ENCODE results near the gene HNRNPUL1. TPM values are rescaled to one million over a fixed set of nuclear protein-coding genes. Genes with fewer than 3 reads are reported as not detected.

Gene HNRNPUL1
- total and polyA plus RNA-seq, 3 experiments from 2014 or later: 100 to 279 (median 270) TPM

DNA sequence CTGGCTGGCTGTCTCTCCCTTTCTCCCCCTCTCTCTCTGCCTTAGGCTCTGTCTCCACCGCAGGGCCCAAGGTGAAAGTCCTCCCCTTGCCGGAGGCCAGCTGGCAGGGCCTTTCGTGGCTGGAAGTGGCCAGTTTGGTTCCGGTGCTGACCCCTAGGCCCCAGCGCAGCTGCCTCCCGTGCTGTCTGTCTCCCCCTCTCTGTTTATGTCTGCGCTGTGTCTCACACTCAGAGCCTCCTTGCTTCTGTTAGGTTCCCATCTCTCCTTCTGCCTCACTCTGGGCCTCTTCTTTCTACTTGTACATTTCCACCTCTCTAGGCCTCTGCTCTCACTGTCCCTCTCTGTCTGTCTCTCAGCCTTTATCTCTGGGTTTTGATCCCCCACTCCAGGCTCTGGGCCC lies 58.9 kb downstream of the HNRNPUL1 start:
- peaks cover 35% of the 10 kb centered on the region for H3K4me1 ChIP-seq (ENCODE audit: insufficient read depth, low read length)
- Mint-ChIP-seq H3K9me3 (peaks cover 0 to 5% (median 0%) of the 10 kb centered on the region in 5 donors), H3K27me3 (peaks cover 0 to 7% of the 10 kb centered on the region in 2 donors), H3K4me3 (no peak overlapping the region), H3K4me1 (peaks cover 37 to 61% (median 49%) of the 10 kb centered on the region in 3 donors), H3K36me3 (peaks cover 4 to 76% (median 6%) of the 10 kb centered on the region in 3 donors), H3K27ac (peak overlapping the region; percentile 20 to 97 (median 87))
- peaks cover 19% of the 10 kb centered on the region for H3K36me3 ChIP-seq (ENCODE audit: insufficient read depth, low read length)
- H3K9me3 ChIP-seq (ENCODE audit: low read length): no peaks in the 10 kb centered on the region
- DNase-seq: no peak
- ChIA-PET CTCF (interaction anchor here (2.4 kb wide), 1 partner anchor 29 kb away, joined by 8 read pairs; no protein-coding TSS in a partner anchor), POLR2A (interaction anchor here (1.8 kb wide), 1 partner anchor 29 kb away, joined by 6 read pairs; no protein-coding TSS in a partner anchor)
- peak overlapping the region; percentile 79 for H3K27ac ChIP-seq (ENCODE audit: low read depth, low read length)
- H3K4me3 ChIP-seq (ENCODE audit: low read length): no peak overlapping the region
- H3K27me3 ChIP-seq (ENCODE audit: insufficient read depth, low read length, poor library complexity, severe bottlenecking): no peaks in the 10 kb centered on the region

DNA sequence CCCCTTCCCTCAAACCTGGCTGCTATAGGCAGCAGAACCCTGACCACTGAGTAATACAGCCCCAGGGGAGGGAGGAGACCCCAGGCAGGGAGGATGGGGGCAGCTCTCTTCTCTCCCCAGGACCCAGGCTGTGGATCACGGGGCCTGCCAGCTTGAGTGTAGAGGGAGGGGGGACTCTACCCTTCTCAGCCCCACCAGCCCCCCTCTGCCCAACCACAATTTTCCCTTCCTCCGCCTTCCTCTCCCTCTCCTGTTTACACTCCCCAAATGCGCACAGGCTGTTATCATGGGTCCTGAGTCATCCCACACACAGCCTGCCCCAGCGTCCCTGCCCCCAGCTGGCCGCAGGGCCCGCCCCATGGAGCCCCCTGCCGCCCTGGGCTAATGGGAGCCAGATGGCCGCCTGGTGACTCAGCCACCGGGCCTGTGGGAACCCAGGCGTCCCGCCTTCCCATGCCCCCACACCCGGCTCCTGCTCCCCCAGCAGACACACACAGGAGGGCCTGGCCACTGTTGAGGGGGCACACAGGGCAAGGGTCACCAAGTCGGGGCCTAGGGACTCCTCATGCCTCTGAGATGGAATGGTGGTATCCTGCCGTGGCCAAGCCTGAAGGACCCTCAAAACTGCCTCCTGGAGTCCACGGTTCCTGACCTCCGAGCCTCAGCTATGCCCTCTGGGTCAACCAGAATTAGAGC lies 59.4 kb downstream of the HNRNPUL1 start:
- H3K4me1 Mint-ChIP-seq: peaks cover 42 to 64% (median 51%) of the 10 kb centered on the region in 3 donors
- peaks cover 41% of the 10 kb centered on the region for H3K4me1 ChIP-seq (ENCODE audit: insufficient read depth, low read length)
- H3K27me3 Mint-ChIP-seq: peaks cover 0 to 7% of the 10 kb centered on the region in 2 donors
- H3K27me3 ChIP-seq (ENCODE audit: insufficient read depth, low read length, poor library complexity, severe bottlenecking): no peaks in the 10 kb centered on the region
- H3K4me3 ChIP-seq (ENCODE audit: low read length): no peak overlapping the region
- H3K27ac ChIP-seq (ENCODE audit: low read depth, low read length): peak overlapping the region; percentile 79
- no peak for DNase-seq
- peaks cover 19% of the 10 kb centered on the region for H3K36me3 ChIP-seq (ENCODE audit: insufficient read depth, low read length)
- H3K27ac Mint-ChIP-seq: peak overlapping the region; percentile 54 to 99 (median 95)
- POLR2A ChIA-PET: no interaction called here
- H3K36me3 Mint-ChIP-seq: peaks cover 6 to 76% (median 6%) of the 10 kb centered on the region in 3 donors
- peaks cover 0 to 5% (median 0%) of the 10 kb centered on the region in 5 donors for H3K9me3 Mint-ChIP-seq
- H3K9me3 ChIP-seq (ENCODE audit: low read length): no peaks in the 10 kb centered on the region
- no peak overlapping the region for H3K4me3 Mint-ChIP-seq
- CTCF ChIA-PET: interaction anchor here (2.4 kb wide), 1 partner anchor 29 kb away, joined by 8 read pairs; no protein-coding TSS in a partner anchor

DNA sequence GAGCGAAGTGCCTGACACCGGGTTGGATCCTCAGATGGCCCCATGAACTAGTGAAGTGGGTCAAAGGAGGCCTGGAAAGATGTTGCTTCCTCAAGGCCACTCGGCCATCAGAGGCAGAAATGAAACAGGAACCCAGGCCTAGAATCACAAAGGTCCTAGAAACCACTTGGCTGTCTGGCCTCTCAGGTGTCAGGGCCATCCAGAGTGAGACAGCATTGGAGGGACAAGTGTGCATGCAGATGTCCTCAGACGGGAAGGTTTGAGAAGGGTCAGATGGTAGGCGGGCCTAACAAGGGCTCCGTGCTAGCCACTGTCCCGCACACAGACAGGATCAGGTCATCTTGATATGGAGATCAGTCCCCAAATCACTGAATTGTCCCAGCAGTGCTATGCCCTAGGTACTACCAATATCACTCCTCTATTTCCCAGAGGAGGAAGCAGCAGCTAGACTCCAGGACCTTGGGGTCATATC lies 60.1 kb downstream of the HNRNPUL1 start:
- POLR2A ChIA-PET: no interaction called here
- peaks cover 0 to 5% (median 0%) of the 10 kb centered on the region in 5 donors for H3K9me3 Mint-ChIP-seq
- peak overlapping the region; percentile 58 to 99 (median 94) for H3K27ac Mint-ChIP-seq
- peaks cover 0 to 7% of the 10 kb centered on the region in 2 donors for H3K27me3 Mint-ChIP-seq
- H3K36me3 Mint-ChIP-seq: peaks cover 8 to 76% (median 11%) of the 10 kb centered on the region in 3 donors
- Histone ChIP-seq H3K4me1 (ENCODE audit: insufficient read depth, low read length) (peaks cover 47% of the 10 kb centered on the region), H3K27ac (ENCODE audit: low read depth, low read length) (peak overlapping the region; percentile 79), H3K36me3 (ENCODE audit: insufficient read depth, low read length) (peaks cover 26% of the 10 kb centered on the region), H3K9me3 (ENCODE audit: low read length) (no peaks in the 10 kb centered on the region), H3K27me3 (ENCODE audit: insufficient read depth, low read length, poor library complexity, severe bottlenecking) (no peaks in the 10 kb centered on the region), H3K4me3 (ENCODE audit: low read length) (no peak overlapping the region)
- CTCF ChIA-PET: interaction anchor here (2.4 kb wide), 1 partner anchor 28 kb away, joined by 8 read pairs; no protein-coding TSS in a partner anchor
- peaks cover 49 to 68% (median 53%) of the 10 kb centered on the region in 3 donors for H3K4me1 Mint-ChIP-seq
- peak overlapping the region in 1 of 7 donors; percentile 84 for H3K4me3 Mint-ChIP-seq
- no peak for DNase-seq

DNA sequence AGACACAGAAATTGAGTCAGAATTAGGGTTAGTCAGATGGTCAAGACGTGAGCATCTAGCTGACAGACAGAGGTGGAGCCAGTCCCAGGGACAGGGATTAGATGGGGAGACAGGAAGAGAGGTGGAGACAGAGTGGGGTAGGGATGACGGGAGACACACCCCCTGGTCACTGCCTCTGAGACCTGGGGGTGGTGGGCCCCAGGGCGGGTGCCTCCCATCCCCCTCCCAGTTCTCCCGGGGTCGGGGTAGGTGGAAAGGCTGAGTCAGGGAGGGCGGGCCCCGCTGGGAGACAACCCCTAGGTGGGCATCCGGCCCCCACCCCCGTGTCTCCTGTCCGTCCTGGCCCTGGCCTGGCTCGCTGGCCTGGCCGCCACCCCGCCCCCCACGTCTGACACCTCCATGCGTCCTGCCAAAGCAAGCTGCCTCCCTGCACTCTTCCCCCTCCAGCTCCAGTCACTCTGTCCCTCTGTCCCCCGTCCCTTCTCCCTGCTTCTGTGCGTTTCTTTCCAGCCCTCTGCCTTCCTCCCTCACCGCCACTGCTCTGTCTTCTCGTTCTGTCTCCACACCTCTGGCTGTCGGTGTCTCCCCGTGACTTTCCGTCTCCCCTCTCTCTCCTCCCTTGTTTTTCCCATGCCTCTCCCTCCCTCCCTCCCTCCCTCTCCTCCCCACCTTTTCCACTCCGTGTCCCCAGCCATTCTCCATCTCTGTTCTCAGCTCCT lies 60.9 kb downstream of the HNRNPUL1 start:
- Mint-ChIP-seq H3K36me3 (peaks cover 8 to 68% (median 11%) of the 10 kb centered on the region in 3 donors), H3K9me3 (peaks cover 0 to 5% (median 0%) of the 10 kb centered on the region in 5 donors), H3K4me1 (peaks cover 50 to 67% (median 53%) of the 10 kb centered on the region in 3 donors), H3K27ac (peak overlapping the region; percentile 58 to 99 (median 94)), H3K4me3 (peak overlapping the region in 5 of 7 donors; percentile 44 to 84 (median 63)), H3K27me3 (peaks cover 0 to 7% of the 10 kb centered on the region in 2 donors)
- DNase-seq: peak in 3 of 5 donors; percentile 47 to 61 (median 54)
- POLR2A ChIA-PET: interaction anchor here (4.5 kb wide), 1 partner anchor 27 kb away, joined by 54 read pairs; the partner anchor contains the start of gene TGFB1
- Histone ChIP-seq H3K27me3 (ENCODE audit: insufficient read depth, low read length, poor library complexity, severe bottlenecking) (no peaks in the 10 kb centered on the region), H3K9me3 (ENCODE audit: low read length) (no peaks in the 10 kb centered on the region), H3K4me1 (ENCODE audit: insufficient read depth, low read length) (peaks cover 50% of the 10 kb centered on the region), H3K4me3 (ENCODE audit: low read length) (no peak overlapping the region), H3K36me3 (ENCODE audit: insufficient read depth, low read length) (peaks cover 22% of the 10 kb centered on the region), H3K27ac (ENCODE audit: low read depth, low read length) (peak overlapping the region; percentile 79)
- CTCF ChIA-PET: interaction anchor here (2.4 kb wide), 1 partner anchor 27 kb away, joined by 8 read pairs; no protein-coding TSS in a partner anchor

DNA sequence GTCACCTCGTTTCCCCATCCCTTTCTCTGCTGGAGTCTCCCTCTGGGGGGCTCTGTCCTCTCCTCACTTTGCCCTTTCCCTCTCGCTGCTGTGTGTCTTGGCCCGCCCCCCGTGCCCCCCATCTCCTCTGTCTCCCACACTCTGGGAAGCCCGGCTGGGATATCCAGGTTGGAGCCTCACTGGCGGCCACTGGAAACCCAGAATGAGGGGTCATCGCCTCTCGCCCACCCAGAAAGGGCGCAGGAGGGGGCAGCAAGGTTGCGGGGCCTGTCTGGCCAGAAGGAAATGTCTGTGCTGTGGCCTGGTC lies 61.4 kb downstream of the HNRNPUL1 start:
- peaks cover 55 to 72% (median 56%) of the 10 kb centered on the region in 3 donors for H3K4me1 Mint-ChIP-seq
- Histone ChIP-seq H3K36me3 (ENCODE audit: insufficient read depth, low read length) (peaks cover 17% of the 10 kb centered on the region), H3K4me1 (ENCODE audit: insufficient read depth, low read length) (peaks cover 55% of the 10 kb centered on the region), H3K9me3 (ENCODE audit: low read length) (no peaks in the 10 kb centered on the region), H3K27ac (ENCODE audit: low read depth, low read length) (no peak overlapping the region), H3K27me3 (ENCODE audit: insufficient read depth, low read length, poor library complexity, severe bottlenecking) (no peaks in the 10 kb centered on the region), H3K4me3 (ENCODE audit: low read length) (no peak overlapping the region)
- POLR2A ChIA-PET: interaction anchor here (4.5 kb wide), 1 partner anchor 27 kb away, joined by 54 read pairs; the partner anchor contains the start of gene TGFB1
- peak overlapping the region; percentile 58 to 99 (median 93) for H3K27ac Mint-ChIP-seq
- peaks cover 0 to 5% (median 0%) of the 10 kb centered on the region in 5 donors for H3K9me3 Mint-ChIP-seq
- H3K36me3 Mint-ChIP-seq: peaks cover 11 to 68% (median 15%) of the 10 kb centered on the region in 3 donors
- peak overlapping the region in 2 of 7 donors; percentile 55 to 83 for H3K4me3 Mint-ChIP-seq
- no peak for DNase-seq
- H3K27me3 Mint-ChIP-seq: peaks cover 0 to 7% of the 10 kb centered on the region in 2 donors
- CTCF ChIA-PET: no interaction called here

DNA sequence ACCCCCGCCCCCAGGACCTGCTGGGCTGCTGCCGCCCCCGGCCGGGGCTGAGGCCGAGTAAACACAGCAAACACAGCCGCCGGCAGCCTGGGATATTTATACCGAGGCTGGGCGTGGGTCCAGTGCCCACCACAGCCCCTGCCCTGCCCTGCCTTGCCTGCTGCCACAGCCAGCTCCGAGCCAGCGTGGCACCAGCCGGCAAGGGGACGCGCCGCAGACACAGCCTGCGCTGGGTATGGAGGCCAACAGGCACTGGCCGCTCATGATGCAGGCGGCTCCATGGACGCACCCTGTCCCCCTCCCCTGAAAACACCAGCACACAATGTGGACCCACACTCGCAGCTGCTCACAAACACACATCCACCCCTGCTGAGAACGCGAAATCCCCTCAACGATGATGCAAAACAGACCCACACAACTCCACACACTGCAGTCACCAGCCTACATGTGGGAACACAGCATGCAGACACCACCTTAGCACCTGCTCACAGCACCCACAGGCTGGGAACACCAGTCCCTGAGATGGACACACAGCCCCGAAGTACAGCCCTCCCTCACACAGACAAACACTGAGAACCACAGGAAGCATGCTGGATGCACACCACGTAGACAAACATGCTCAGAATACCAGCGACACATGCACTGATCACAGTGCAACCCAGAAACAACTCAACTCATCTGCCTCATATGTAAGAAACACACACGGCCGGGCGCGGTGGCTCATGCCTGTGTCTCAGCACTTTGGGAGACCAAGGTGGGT lies 62.0 kb downstream of the HNRNPUL1 start:
- Histone ChIP-seq H3K4me1 (ENCODE audit: insufficient read depth, low read length) (peaks cover 58% of the 10 kb centered on the region), H3K9me3 (ENCODE audit: low read length) (no peaks in the 10 kb centered on the region), H3K27me3 (ENCODE audit: insufficient read depth, low read length, poor library complexity, severe bottlenecking) (no peaks in the 10 kb centered on the region), H3K36me3 (ENCODE audit: insufficient read depth, low read length) (peaks cover 14% of the 10 kb centered on the region), H3K4me3 (ENCODE audit: low read length) (no peak overlapping the region), H3K27ac (ENCODE audit: low read depth, low read length) (no peak overlapping the region)
- H3K9me3 Mint-ChIP-seq: peaks cover 0 to 5% (median 0%) of the 10 kb centered on the region in 5 donors
- H3K36me3 Mint-ChIP-seq: peaks cover 12 to 64% (median 16%) of the 10 kb centered on the region in 3 donors
- ChIA-PET CTCF (interaction anchor here (1.4 to 4.0 kb wide), 2 partner anchors 26 to 29 kb away, joined by 6 to 33 read pairs; partner anchors contain the start of gene TGFB1), POLR2A (interaction anchor here (4.5 kb wide), 1 partner anchor 26 kb away, joined by 54 read pairs; the partner anchor contains the start of gene TGFB1)
- peaks cover 57 to 75% (median 58%) of the 10 kb centered on the region in 3 donors for H3K4me1 Mint-ChIP-seq
- H3K27ac Mint-ChIP-seq: peak overlapping the region; percentile 91 to 100 (median 99)
- peaks cover 0 to 7% of the 10 kb centered on the region in 2 donors for H3K27me3 Mint-ChIP-seq
- peak in 2 of 5 donors; percentile 44 to 60 for DNase-seq
- H3K4me3 Mint-ChIP-seq: peak overlapping the region; percentile 20 to 89 (median 76)

DNA sequence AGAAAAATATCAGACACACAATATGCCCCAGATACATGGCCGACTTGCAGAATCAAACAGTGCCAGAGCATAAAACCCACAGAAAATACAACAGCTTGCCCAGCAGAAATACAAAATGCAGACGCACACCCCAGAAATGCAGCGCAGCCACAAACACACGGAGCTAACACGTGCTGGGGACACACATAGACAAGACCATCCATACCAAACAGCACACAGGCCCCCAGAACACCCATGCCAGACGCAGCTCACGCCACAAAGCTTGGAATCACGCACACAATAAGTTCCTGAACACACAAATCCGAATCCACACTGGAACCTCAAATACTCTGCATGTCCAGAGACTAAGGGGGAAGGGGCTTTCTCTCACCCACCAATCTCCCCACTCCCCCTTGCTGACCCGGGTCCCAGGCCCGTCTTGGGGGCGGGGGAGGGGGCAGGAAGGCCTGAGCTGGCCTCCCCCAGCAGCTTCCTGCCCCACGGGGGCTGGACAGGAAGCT lies 63.0 kb downstream of the HNRNPUL1 start:
- peak overlapping the region; percentile 71 to 89 (median 76) for H3K4me3 Mint-ChIP-seq
- peak in 1 of 5 donors; percentile 35 for DNase-seq
- ChIA-PET POLR2A (interaction anchor here (0.9 to 4.5 kb wide), 8 partner anchors 20 to 63 kb away, joined by 3 to 54 read pairs (median 12); partner anchors contain the start of genes B9D2, HNRNPUL1 and TGFB1), CTCF (interaction anchor here (0.8 to 4.0 kb wide), 7 partner anchors 10 to 63 kb away, joined by 3 to 33 read pairs (median 4); partner anchors contain the start of genes B9D2, CCDC97, HNRNPUL1 and TGFB1)
- peaks cover 18% of the 10 kb centered on the region for H3K36me3 ChIP-seq (ENCODE audit: insufficient read depth, low read length)
- H3K4me1 Mint-ChIP-seq: peaks cover 66 to 82% (median 67%) of the 10 kb centered on the region in 3 donors
- peaks cover 17 to 66% (median 26%) of the 10 kb centered on the region in 3 donors for H3K36me3 Mint-ChIP-seq
- H3K9me3 ChIP-seq (ENCODE audit: low read length): no peaks in the 10 kb centered on the region
- H3K4me3 ChIP-seq (ENCODE audit: low read length): peak overlapping the region; percentile 64
- peaks cover 0 to 9% of the 10 kb centered on the region in 2 donors for H3K27me3 Mint-ChIP-seq
- H3K27ac ChIP-seq (ENCODE audit: low read depth, low read length): peak overlapping the region; percentile 80
- peaks cover 66% of the 10 kb centered on the region for H3K4me1 ChIP-seq (ENCODE audit: insufficient read depth, low read length)
- peaks cover 0 to 5% (median 0%) of the 10 kb centered on the region in 5 donors for H3K9me3 Mint-ChIP-seq
- H3K27me3 ChIP-seq (ENCODE audit: insufficient read depth, low read length, poor library complexity, severe bottlenecking): no peaks in the 10 kb centered on the region
- peak overlapping the region; percentile 91 to 100 (median 99) for H3K27ac Mint-ChIP-seq

Measured in CD8-positive, alpha-beta memory T cell (primary cell).